Thoracic aorta (tissue), 2 donors: ENCODE results near the gene MICU1. TPM values are rescaled to one million over a fixed set of nuclear protein-coding genes. Genes with fewer than 3 reads are reported as not detected.
"Not testable (repeated sequence)": the region's sequence is repeated elsewhere in the genome, so short reads cannot be mapped to it uniquely, and the experiment has no call there.

Experiments used
- ATAC-seq: fragments of 150-250 bp; one replicate; pipeline ENCODE4 v1.8.0; 2017; ENCODE audit warnings: low read depth; ENCODE audit not compliant: insufficient number of reproducible peaks, low FRiP score
- DNase-seq: peaks from one replicate; pipeline ENCODE4 v3.0.0-alpha.2; 2020; ENCODE audit warnings: low spot score
- H3K27ac ChIP-seq, 2 donors: fragments of 200-600 bp; sonication (generic); 1 replicate in 1 of 2; 2 replicates in 1 of 2; pipeline ENCODE4 v1.5.1; 2016; ENCODE audit warnings: mild to moderate bottlenecking in 2 of 2, moderate library complexity in 2 of 2
- H3K27me3 ChIP-seq: fragments of 200-600 bp; sonication (generic); replicated peaks from 2 replicates; pipeline ENCODE4 v1.6.0; 2016; ENCODE audit warnings: mild to moderate bottlenecking; ENCODE audit not compliant: insufficient read depth
- H3K36me3 ChIP-seq: fragments of 200-600 bp; sonication (generic); one replicate; pipeline ENCODE4 v1.5.1; 2016
- H3K4me1 ChIP-seq, 2 donors: fragments of 200-600 bp; sonication (generic); 1 replicate in 1 of 2; 2 replicates in 1 of 2; pipeline versions ENCODE4 v1.5.1 to v1.6.0; 2016; ENCODE audit warnings: low read depth in 2 of 2, mild to moderate bottlenecking in 1 of 2; ENCODE audit not compliant: control insufficient read depth in 1 of 2
- H3K4me3 ChIP-seq: fragments of 200-600 bp; sonication (generic); 2 replicates; pipeline ENCODE4 v1.5.1; 2016; ENCODE audit warnings: mild to moderate bottlenecking
- H3K9me3 ChIP-seq: fragments of 200-600 bp; sonication (generic); 2 replicates; pipeline ENCODE4 v1.5.1; 2016
- CTCF ChIP-seq: fragments of 200-600 bp; sonication (generic); IDR thresholded peaks from one replicate; pipeline ENCODE4 v1.5.1; 2019; ENCODE audit warnings: antibody characterized with exemption
- total RNA-seq, 2 donors: library from RNA; depleted of rRNA; stranded (reverse); fragments of >200 nt; gene quantifications; one replicate each; pipeline versions ENCODE4 v1.1.0 to v1.2.3, GENCODE V29; 2016

The MICU1 gene
- total RNA-seq, 2 donors from 2014 or later = 37.4 to 63.5 TPM

- no peaks in the 10 kb centered on the region for H3K9me3 ChIP-seq
- H3K36me3 ChIP-seq = no peaks in the 10 kb centered on the region
- TF ChIP-seq CTCF = no peak
- ATAC-seq = no peak
- no peak overlapping the region for H3K27ac ChIP-seq
- H3K4me1 ChIP-seq = no peaks in the 10 kb centered on the region
- no peak for DNase-seq
- no peak overlapping the region for H3K4me3 ChIP-seq
- H3K27me3 ChIP-seq = no peaks in the 10 kb centered on the region
Measured at GRCh38 chr10:72654720-72655119, 28.8 kb upstream of the MICU1 start.

GRCh38 chr10:72653383-72654096 is 27.7 kb upstream of the MICU1 start:
- H3K27me3 ChIP-seq = no peaks in the 10 kb centered on the region
- H3K4me1 ChIP-seq = no peaks in the 10 kb centered on the region
- H3K9me3 ChIP-seq = no peaks in the 10 kb centered on the region
- H3K27ac ChIP-seq = no peak overlapping the region
- DNase-seq (no peak), ATAC-seq (no peak)
- H3K4me3 ChIP-seq = no peak overlapping the region
- TF ChIP-seq CTCF = no peak
- H3K36me3 ChIP-seq = no peaks in the 10 kb centered on the region

GRCh38 chr10:72649291-72649690 is 23.4 kb upstream of the MICU1 start:
- H3K4me3 ChIP-seq = no peak overlapping the region
- no peak overlapping the region for H3K27ac ChIP-seq
- TF ChIP-seq CTCF = no peak
- no peaks in the 10 kb centered on the region for H3K4me1 ChIP-seq
- DNase-seq = no peak
- ATAC-seq = no peak
- H3K27me3 ChIP-seq = no peaks in the 10 kb centered on the region
- H3K36me3 ChIP-seq = no peaks in the 10 kb centered on the region
- H3K9me3 ChIP-seq = no peaks in the 10 kb centered on the region

GRCh38 chr10:72648301-72648700 is 22.4 kb upstream of the MICU1 start:
- Histone ChIP-seq H3K27ac (no peak overlapping the region), H3K9me3 (no peaks in the 10 kb centered on the region), H3K36me3 (no peaks in the 10 kb centered on the region), H3K4me1 (no peaks in the 10 kb centered on the region), H3K27me3 (no peaks in the 10 kb centered on the region), H3K4me3 (no peak overlapping the region)
- DNase-seq (no peak), ATAC-seq (no peak)
- no peak for TF ChIP-seq CTCF

- H3K27ac ChIP-seq, DNase-seq, H3K36me3 ChIP-seq, ATAC-seq, H3K27me3 ChIP-seq, H3K4me1 ChIP-seq, H3K9me3 ChIP-seq, H3K4me3 ChIP-seq: not testable (repeated sequence)
Measured at GRCh38 chr10:72646971-72647370, 21.1 kb upstream of the MICU1 start.

GRCh38 chr10:72645263-72645858 is 19.5 kb upstream of the MICU1 start:
- no peak for TF ChIP-seq CTCF
- ATAC-seq (no peak), DNase-seq (no peak)
- Histone ChIP-seq H3K9me3 (no peaks in the 10 kb centered on the region), H3K27me3 (no peaks in the 10 kb centered on the region), H3K4me3 (no peak overlapping the region), H3K27ac (no peak overlapping the region), H3K36me3 (no peaks in the 10 kb centered on the region), H3K4me1 (no peaks in the 10 kb centered on the region)
